Mesothelial cell of epicardium (in vitro differentiated cells): ENCODE measurements around the gene TFG. TPM values are rescaled to one million over a fixed set of nuclear protein-coding genes. Genes with fewer than 3 reads are reported as not detected.

Experiments
- DNase-seq, 2 experiments: peaks; one replicate each; pipeline ENCODE4 v3.0.0; 2021; ENCODE audit warnings: low spot score in 2 of 2; ENCODE audit not compliant: unreplicated experiment in 2 of 2
- H3K27ac Mint-ChIP-seq: 2 replicates; pipeline ENCODE4 v1.8.0; 2021; ENCODE audit warnings: mixed read lengths
- H3K27me3 Mint-ChIP-seq: 2 replicates; pipeline ENCODE4 v1.8.0; 2021; ENCODE audit warnings: low read depth, mixed read lengths
- H3K36me3 Mint-ChIP-seq: 2 replicates; pipeline ENCODE4 v1.8.0; 2021; ENCODE audit warnings: mixed read lengths
- H3K4me1 Mint-ChIP-seq: 2 replicates; pipeline ENCODE4 v1.8.0; 2021; ENCODE audit warnings: mixed read lengths
- H3K4me3 Mint-ChIP-seq: 2 replicates; pipeline ENCODE4 v1.8.0; 2021; ENCODE audit warnings: mild to moderate bottlenecking, moderate library complexity, mixed read lengths
- H3K9me3 Mint-ChIP-seq: 2 replicates; pipeline ENCODE4 v1.8.0; 2021; ENCODE audit warnings: mixed read lengths
- CTCF ChIP-seq: fragments of 200-600 bp; sonication (generic); IDR thresholded peaks from one replicate; pipeline ENCODE4 v1.5.0; 2021; ENCODE audit warnings: antibody characterized with exemption; ENCODE audit not compliant: unreplicated experiment
- total RNA-seq: library from RNA; stranded (reverse); gene quantifications from 3 replicates; pipeline ENCODE4 v1.2.1, GENCODE V29; 2021

The TFG gene
- total RNA-seq, 1 donor from 2014 or later: 111 TPM

- Mint-ChIP-seq H3K36me3 (no peaks in the 10 kb centered on the region), H3K4me1 (peaks cover 3% of the 10 kb centered on the region), H3K27ac (no peak overlapping the region), H3K9me3 (no peaks in the 10 kb centered on the region), H3K4me3 (no peak overlapping the region), H3K27me3 (peaks cover 20% of the 10 kb centered on the region)
- no peak for TF ChIP-seq CTCF
- DNase-seq: no peak
These were observed 56.2 kb downstream of the TFG start for GRCh38 chr3:100765437-100765975.

DNA sequence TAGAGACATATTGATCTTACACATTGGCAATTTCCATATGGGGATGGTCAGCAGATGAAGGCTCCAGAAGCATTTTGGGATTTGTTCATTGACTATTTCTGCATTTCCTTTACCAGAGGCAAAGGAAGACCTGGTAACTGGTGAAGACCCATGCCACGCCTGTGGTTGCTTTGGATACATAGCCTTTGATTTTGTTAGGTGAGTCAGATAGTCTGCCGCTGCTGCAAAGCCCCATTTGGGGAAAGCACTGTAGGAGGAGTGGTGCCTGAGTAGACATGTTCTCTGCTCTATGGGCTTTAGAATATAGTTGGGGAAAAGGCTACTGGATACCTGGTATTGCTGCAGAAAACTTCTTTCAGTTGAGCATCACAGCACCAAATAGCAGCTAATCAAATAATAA lies 56.8 kb downstream of the TFG start:
- Mint-ChIP-seq H3K36me3 (no peaks in the 10 kb centered on the region), H3K4me3 (no peak overlapping the region)
- TF ChIP-seq CTCF: no peak

DNA sequence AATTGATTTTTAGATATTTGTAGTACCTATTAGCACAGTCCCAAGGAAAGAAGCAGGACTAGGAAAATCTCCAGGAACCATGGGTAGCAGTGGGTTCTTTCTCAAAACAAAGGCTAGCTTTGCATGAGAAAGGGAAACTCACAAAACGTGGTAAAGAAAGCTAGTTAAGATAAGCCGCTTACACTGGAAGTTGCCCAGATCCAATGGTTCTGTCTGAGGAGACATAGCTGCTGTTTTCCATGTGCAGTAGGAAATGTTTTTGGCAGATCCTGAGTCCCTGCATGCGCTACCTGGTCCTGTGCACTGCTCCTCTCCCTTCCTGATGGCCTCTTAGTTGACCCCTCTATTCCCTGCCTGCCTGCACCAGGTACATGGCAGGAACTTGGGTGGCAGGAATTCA lies 60.4 kb downstream of the TFG start:
- H3K4me3 Mint-ChIP-seq: no peak overlapping the region
- H3K36me3 Mint-ChIP-seq: no peaks in the 10 kb centered on the region
- peaks cover 15% of the 10 kb centered on the region for H3K27me3 Mint-ChIP-seq
- no peak for DNase-seq
- H3K27ac Mint-ChIP-seq: no peak overlapping the region
- TF ChIP-seq CTCF: no peak
- no peaks in the 10 kb centered on the region for H3K9me3 Mint-ChIP-seq
- H3K4me1 Mint-ChIP-seq: no peaks in the 10 kb centered on the region

More for the DNA sequence above, 56.8 kb downstream of the TFG start:
- Mint-ChIP-seq H3K9me3 (no peaks in the 10 kb centered on the region), H3K27ac (no peak overlapping the region), H3K4me1 (peaks cover 1% of the 10 kb centered on the region), H3K27me3 (peaks cover 20% of the 10 kb centered on the region)
- no peak for DNase-seq

- H3K9me3 Mint-ChIP-seq: no peaks in the 10 kb centered on the region
- no peaks in the 10 kb centered on the region for H3K27me3 Mint-ChIP-seq
- H3K27ac Mint-ChIP-seq: no peak overlapping the region
- H3K36me3 Mint-ChIP-seq: no peaks in the 10 kb centered on the region
- no peak overlapping the region for H3K4me3 Mint-ChIP-seq
- no peak for TF ChIP-seq CTCF
- DNase-seq: no peak
- no peaks in the 10 kb centered on the region for H3K4me1 Mint-ChIP-seq
These were observed 65.9 kb downstream of the TFG start for GRCh38 chr3:100775226-100775625.

- Mint-ChIP-seq H3K36me3 (no peaks in the 10 kb centered on the region), H3K27me3 (no peaks in the 10 kb centered on the region), H3K9me3 (no peaks in the 10 kb centered on the region), H3K4me1 (no peaks in the 10 kb centered on the region), H3K4me3 (no peak overlapping the region), H3K27ac (no peak overlapping the region)
- no peak for DNase-seq
- no peak for TF ChIP-seq CTCF
These were observed 66.4 kb downstream of the TFG start for GRCh38 chr3:100775669-100776068.
